ENCODE results near the gene KRT85.

The KRT85 gene

GRCh38 chr12:52362118-52362726, 5.1 kb downstream of the KRT85 start:
- H3K4me1 ChIP-seq (ENCODE audit: control insufficient read depth, low read depth, low read length), result no peaks in the 10 kb centered on the region
- H3K27me3 ChIP-seq (ENCODE audit: control insufficient read depth, insufficient read depth, low read length), result no peaks in the 10 kb centered on the region
- H3K9ac ChIP-seq (ENCODE audit: low read length), result no peak overlapping the region
- H3K27ac ChIP-seq (ENCODE audit: low read length), result no peak overlapping the region
- no peaks in the 10 kb centered on the region for H3K36me3 ChIP-seq (ENCODE audit: control insufficient read depth, low read depth, low read length)
- H3K9me3 ChIP-seq (ENCODE audit: control insufficient read depth, low read depth, low read length), result no peaks in the 10 kb centered on the region
- H3K4me3 ChIP-seq (ENCODE audit: low read length), result no peak overlapping the region

- Histone ChIP-seq H3K9me3 (ENCODE audit: control insufficient read depth, low read depth, low read length) (no peaks in the 10 kb centered on the region), H3K27ac (ENCODE audit: low read length) (no peak overlapping the region), H3K9ac (ENCODE audit: low read length) (no peak overlapping the region), H3K4me1 (ENCODE audit: control insufficient read depth, low read depth, low read length) (no peaks in the 10 kb centered on the region), H3K36me3 (ENCODE audit: control insufficient read depth, low read depth, low read length) (no peaks in the 10 kb centered on the region), H3K4me3 (ENCODE audit: low read length) (no peak overlapping the region), H3K27me3 (ENCODE audit: control insufficient read depth, insufficient read depth, low read length) (no peaks in the 10 kb centered on the region)
Observed at GRCh38 chr12:52361553-52361952, 5.7 kb downstream of the KRT85 start.

GRCh38 chr12:52360663-52361271, 6.5 kb downstream of the KRT85 start:
- Histone ChIP-seq H3K9ac (ENCODE audit: low read length) (no peak overlapping the region), H3K36me3 (ENCODE audit: control insufficient read depth, low read depth, low read length) (no peaks in the 10 kb centered on the region), H3K27ac (ENCODE audit: low read length) (no peak overlapping the region), H3K4me3 (ENCODE audit: low read length) (no peak overlapping the region), H3K27me3 (ENCODE audit: control insufficient read depth, insufficient read depth, low read length) (no peaks in the 10 kb centered on the region), H3K9me3 (ENCODE audit: control insufficient read depth, low read depth, low read length) (no peaks in the 10 kb centered on the region), H3K4me1 (ENCODE audit: control insufficient read depth, low read depth, low read length) (no peaks in the 10 kb centered on the region)

GRCh38 chr12:52360106-52360662, 7.1 kb downstream of the KRT85 start:
- Histone ChIP-seq H3K4me1 (ENCODE audit: control insufficient read depth, low read depth, low read length) (no peaks in the 10 kb centered on the region), H3K9me3 (ENCODE audit: control insufficient read depth, low read depth, low read length) (no peaks in the 10 kb centered on the region), H3K36me3 (ENCODE audit: control insufficient read depth, low read depth, low read length) (no peaks in the 10 kb centered on the region), H3K27me3 (ENCODE audit: control insufficient read depth, insufficient read depth, low read length) (no peaks in the 10 kb centered on the region), H3K4me3 (ENCODE audit: low read length) (no peak overlapping the region), H3K27ac (ENCODE audit: low read length) (no peak overlapping the region), H3K9ac (ENCODE audit: low read length) (no peak overlapping the region)

- Histone ChIP-seq H3K36me3 (ENCODE audit: control insufficient read depth, low read depth, low read length) (no peaks in the 10 kb centered on the region), H3K27me3 (ENCODE audit: control insufficient read depth, insufficient read depth, low read length) (no peaks in the 10 kb centered on the region), H3K9ac (ENCODE audit: low read length) (no peak overlapping the region), H3K9me3 (ENCODE audit: control insufficient read depth, low read depth, low read length) (no peaks in the 10 kb centered on the region), H3K4me1 (ENCODE audit: control insufficient read depth, low read depth, low read length) (no peaks in the 10 kb centered on the region), H3K4me3 (ENCODE audit: low read length) (no peak overlapping the region), H3K27ac (ENCODE audit: low read length) (no peak overlapping the region)
Observed at GRCh38 chr12:52359621-52360061, 7.6 kb downstream of the KRT85 start.

GRCh38 chr12:52358575-52359350, 8.5 kb downstream of the KRT85 start:
- Histone ChIP-seq H3K36me3 (ENCODE audit: control insufficient read depth, low read depth, low read length) (no peaks in the 10 kb centered on the region), H3K27me3 (ENCODE audit: control insufficient read depth, insufficient read depth, low read length) (no peaks in the 10 kb centered on the region), H3K9ac (ENCODE audit: low read length) (no peak overlapping the region), H3K4me1 (ENCODE audit: control insufficient read depth, low read depth, low read length) (no peaks in the 10 kb centered on the region), H3K27ac (ENCODE audit: low read length) (no peak overlapping the region), H3K4me3 (ENCODE audit: low read length) (no peak overlapping the region), H3K9me3 (ENCODE audit: control insufficient read depth, low read depth, low read length) (no peaks in the 10 kb centered on the region)

- no peaks in the 10 kb centered on the region for H3K4me1 ChIP-seq (ENCODE audit: control insufficient read depth, low read depth, low read length)
- H3K27me3 ChIP-seq (ENCODE audit: control insufficient read depth, insufficient read depth, low read length), result no peaks in the 10 kb centered on the region
- H3K4me3 ChIP-seq (ENCODE audit: low read length), result no peak overlapping the region
- no peaks in the 10 kb centered on the region for H3K36me3 ChIP-seq (ENCODE audit: control insufficient read depth, low read depth, low read length)
- H3K9me3 ChIP-seq (ENCODE audit: control insufficient read depth, low read depth, low read length), result no peaks in the 10 kb centered on the region
- H3K27ac ChIP-seq (ENCODE audit: low read length), result no peak overlapping the region
- H3K9ac ChIP-seq (ENCODE audit: low read length), result no peak overlapping the region
Observed at GRCh38 chr12:52356762-52357580, 10.3 kb downstream of the KRT85 start.

DNA sequence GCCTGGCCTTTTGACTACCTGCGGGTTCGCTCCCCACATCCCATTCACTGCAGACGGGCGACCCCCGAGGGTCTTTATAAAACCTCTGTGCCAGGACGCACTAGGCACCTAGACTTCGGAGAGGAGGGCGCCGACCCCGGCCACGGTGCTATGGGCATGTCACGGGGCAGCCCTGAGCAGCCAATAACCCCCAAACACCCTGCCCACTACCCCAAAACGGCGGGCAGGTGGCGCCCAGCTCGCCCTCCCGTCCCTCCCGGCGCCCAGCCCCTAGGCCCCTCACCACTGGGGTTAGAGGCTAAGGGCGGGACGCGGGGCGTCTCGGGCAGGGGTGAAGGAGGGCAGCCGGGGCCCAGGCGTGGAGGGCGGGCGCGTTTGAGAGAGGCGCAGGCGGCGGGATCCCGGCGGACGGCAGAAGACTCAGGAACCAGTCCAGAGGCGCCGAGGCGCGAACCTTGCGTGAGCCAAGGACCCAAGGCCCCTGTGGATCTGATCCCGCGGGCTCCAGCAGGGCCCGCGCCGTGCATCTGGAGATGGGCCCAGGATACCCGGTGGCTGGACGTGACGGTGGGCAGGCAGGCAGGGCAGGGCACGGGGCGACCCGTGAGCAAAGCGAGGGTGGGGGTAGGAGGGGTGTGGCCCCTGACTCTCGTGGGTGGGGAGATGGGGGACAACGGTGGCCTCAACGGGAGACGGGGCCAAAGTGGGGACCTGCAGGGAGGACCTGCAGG, 11.1 kb downstream of the KRT85 start:
- Histone ChIP-seq H3K4me3 (ENCODE audit: low read length) (no peak overlapping the region), H3K27me3 (ENCODE audit: control insufficient read depth, insufficient read depth, low read length) (no peaks in the 10 kb centered on the region), H3K4me1 (ENCODE audit: control insufficient read depth, low read depth, low read length) (no peaks in the 10 kb centered on the region), H3K27ac (ENCODE audit: low read length) (no peak overlapping the region), H3K9me3 (ENCODE audit: control insufficient read depth, low read depth, low read length) (no peaks in the 10 kb centered on the region), H3K36me3 (ENCODE audit: control insufficient read depth, low read depth, low read length) (no peaks in the 10 kb centered on the region), H3K9ac (ENCODE audit: low read length) (no peak overlapping the region)

DNA sequence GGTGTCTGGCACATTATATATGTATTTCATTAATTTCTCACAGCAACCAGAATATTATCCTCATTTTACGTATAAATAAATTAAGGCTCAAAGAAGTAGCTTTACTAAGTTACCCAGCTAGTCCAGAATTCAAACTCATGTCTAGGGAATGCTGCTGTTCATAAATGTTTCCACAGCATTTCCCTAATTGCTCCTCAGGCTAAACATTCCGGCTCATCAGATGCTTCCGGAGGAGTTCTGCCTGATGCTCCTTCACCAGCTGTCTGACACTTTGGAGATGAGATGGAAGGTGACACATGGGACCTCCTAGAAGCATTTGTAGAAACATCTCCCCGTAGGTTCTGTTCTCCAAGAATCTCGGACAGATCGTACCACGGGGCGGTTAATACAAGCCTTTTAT, 12.1 kb downstream of the KRT85 start:
- H3K4me3 ChIP-seq (ENCODE audit: low read length), result no peak overlapping the region
- H3K9me3 ChIP-seq (ENCODE audit: control insufficient read depth, low read depth, low read length), result no peaks in the 10 kb centered on the region
- H3K27ac ChIP-seq (ENCODE audit: low read length), result no peak overlapping the region
- H3K9ac ChIP-seq (ENCODE audit: low read length), result no peak overlapping the region
- H3K36me3 ChIP-seq (ENCODE audit: control insufficient read depth, low read depth, low read length), result no peaks in the 10 kb centered on the region
- no peaks in the 10 kb centered on the region for H3K27me3 ChIP-seq (ENCODE audit: control insufficient read depth, insufficient read depth, low read length)
- H3K4me1 ChIP-seq (ENCODE audit: control insufficient read depth, low read depth, low read length), result no peaks in the 10 kb centered on the region

GRCh38 chr12:52354200-52354599, 13.1 kb downstream of the KRT85 start:
- no peaks in the 10 kb centered on the region for H3K27me3 ChIP-seq (ENCODE audit: control insufficient read depth, insufficient read depth, low read length)
- H3K9me3 ChIP-seq (ENCODE audit: control insufficient read depth, low read depth, low read length), result no peaks in the 10 kb centered on the region
- H3K4me1 ChIP-seq (ENCODE audit: control insufficient read depth, low read depth, low read length), result no peaks in the 10 kb centered on the region
- H3K9ac ChIP-seq (ENCODE audit: low read length), result no peak overlapping the region
- H3K4me3 ChIP-seq (ENCODE audit: low read length), result no peak overlapping the region
- no peaks in the 10 kb centered on the region for H3K36me3 ChIP-seq (ENCODE audit: control insufficient read depth, low read depth, low read length)
- H3K27ac ChIP-seq (ENCODE audit: low read length), result no peak overlapping the region

All from iPS-18a (cell line).